Calu3 (cell line): ENCODE results near the gene AP2B1. TPM values are rescaled to one million over a fixed set of nuclear protein-coding genes. Genes with fewer than 3 reads are reported as not detected.

Source experiments
- BruUV-seq: library from RNA; stranded (reverse); fragments of 400-500 nt; replicated peaks from 2 replicates; lab custom pipeline; 2021; lab: Mats Ljungman, UMichigan
- CTCF ChIA-PET: fragments of 300-600 bp; sonication (Branson Sonifier 250); formaldehyde crosslinking; loops from one replicate; lab custom pipeline; 2022; ENCODE audit warnings: antibody characterized with exemption; lab: Charles Lee
- DNase-seq: peaks from one replicate; pipeline ENCODE4 v3.0.0; 2022
- H3K27ac Mint-ChIP-seq: one replicate; pipeline ENCODE4 v1.8.0; 2022; ENCODE audit warnings: mixed read lengths; ENCODE audit not compliant: unreplicated experiment
- H3K27me3 Mint-ChIP-seq: one replicate; pipeline ENCODE4 v1.8.0; 2022; ENCODE audit warnings: mixed read lengths; ENCODE audit not compliant: unreplicated experiment
- H3K36me3 Mint-ChIP-seq: one replicate; pipeline ENCODE4 v1.8.0; 2022; ENCODE audit warnings: mild to moderate bottlenecking, moderate library complexity, mixed read lengths; ENCODE audit not compliant: insufficient read depth, unreplicated experiment
- H3K4me1 Mint-ChIP-seq: one replicate; pipeline ENCODE4 v1.8.0; 2022; ENCODE audit warnings: mild to moderate bottlenecking, low read depth, mixed read lengths; ENCODE audit not compliant: unreplicated experiment
- H3K4me3 Mint-ChIP-seq: one replicate; pipeline ENCODE4 v1.8.0; 2022; ENCODE audit warnings: mild to moderate bottlenecking, low read depth, moderate library complexity, mixed read lengths; ENCODE audit not compliant: unreplicated experiment
- H3K9me3 Mint-ChIP-seq: one replicate; pipeline ENCODE4 v1.8.0; 2022; ENCODE audit warnings: low read depth, mixed read lengths; ENCODE audit not compliant: unreplicated experiment
- CTCF ChIP-seq: fragments of 200-600 bp; IDR thresholded peaks from one replicate; pipeline ENCODE4 v1.8.0; 2022; ENCODE audit warnings: antibody characterized with exemption; ENCODE audit not compliant: unreplicated experiment
- intact Hi-C: fragments of 100-400 bp; cut with micrococcal nuclease; formaldehyde crosslinking; loops from one replicate; pipeline ENCODE4 v1.10.0; 2022; ENCODE audit not compliant: unreplicated experiment
- total RNA-seq: library from RNA; stranded (reverse); gene quantifications from 2 replicates; pipeline ENCODE4 v1.2.3, GENCODE V29; 2022

Gene AP2B1
- total RNA-seq, 1 experiment from 2014 or later, result 309 TPM

GRCh38 chr17:35596072-35596471 is 8.9 kb downstream of the AP2B1 start:
- no peak for TF ChIP-seq CTCF
- Mint-ChIP-seq H3K27me3 (no peaks in the 10 kb centered on the region), H3K4me1 (no peaks in the 10 kb centered on the region), H3K36me3 (peaks cover 49% of the 10 kb centered on the region), H3K4me3 (no peak overlapping the region), H3K27ac (no peak overlapping the region), H3K9me3 (no peaks in the 10 kb centered on the region)
- BruUV-seq, result no TSS peak
- CTCF ChIA-PET, result no interaction called here
- DNase-seq, result no peak
- intact Hi-C loops, result no loop called here

GRCh38 chr17:35596530-35597233 is 9.6 kb downstream of the AP2B1 start:
- no peaks in the 10 kb centered on the region for H3K9me3 Mint-ChIP-seq
- no peak overlapping the region for H3K27ac Mint-ChIP-seq
- H3K27me3 Mint-ChIP-seq, result no peaks in the 10 kb centered on the region
- no peak overlapping the region for H3K4me3 Mint-ChIP-seq
- H3K4me1 Mint-ChIP-seq, result no peaks in the 10 kb centered on the region
- H3K36me3 Mint-ChIP-seq, result peaks cover 54% of the 10 kb centered on the region
- DNase-seq, result no peak
- no peak for TF ChIP-seq CTCF
- intact Hi-C loops, result no loop called here
- CTCF ChIA-PET, result no interaction called here
- no TSS peak for BruUV-seq

- Mint-ChIP-seq H3K4me3 (no peak overlapping the region), H3K9me3 (no peaks in the 10 kb centered on the region), H3K36me3 (peaks cover 57% of the 10 kb centered on the region), H3K27ac (no peak overlapping the region), H3K4me1 (no peaks in the 10 kb centered on the region), H3K27me3 (no peaks in the 10 kb centered on the region)
- DNase-seq, result no peak
- no peak for TF ChIP-seq CTCF
- BruUV-seq, result no TSS peak
- CTCF ChIA-PET, result no interaction called here
- intact Hi-C loops, result no loop called here
Observed at GRCh38 chr17:35597604-35598003, 10.5 kb downstream of the AP2B1 start.

- intact Hi-C loops, result no loop called here
- H3K27ac Mint-ChIP-seq, result no peak overlapping the region
- DNase-seq, result no peak
- CTCF ChIA-PET, result no interaction called here
- no TSS peak for BruUV-seq
- peaks cover 68% of the 10 kb centered on the region for H3K36me3 Mint-ChIP-seq
- no peaks in the 10 kb centered on the region for H3K9me3 Mint-ChIP-seq
- no peaks in the 10 kb centered on the region for H3K4me1 Mint-ChIP-seq
- no peaks in the 10 kb centered on the region for H3K27me3 Mint-ChIP-seq
- TF ChIP-seq CTCF, result no peak
- H3K4me3 Mint-ChIP-seq, result no peak overlapping the region
Observed at GRCh38 chr17:35603674-35604073, 16.6 kb downstream of the AP2B1 start.
